NCI-H146 treated with DMSO at 0.1 percent for 48 hours (cell line): Measurements from ENCODE around the gene ZNF536.
"Not testable (repeated sequence)": the region's sequence is repeated elsewhere in the genome, so short reads cannot be mapped to it uniquely, and the experiment has no call there.

ENCODE experiments used
- DNase-seq: peaks from one replicate; lab custom pipeline; 2025; ENCODE audit not compliant: unreplicated experiment; lab: John Stamatoyannopoulos, UW

The ZNF536 gene

DNA sequence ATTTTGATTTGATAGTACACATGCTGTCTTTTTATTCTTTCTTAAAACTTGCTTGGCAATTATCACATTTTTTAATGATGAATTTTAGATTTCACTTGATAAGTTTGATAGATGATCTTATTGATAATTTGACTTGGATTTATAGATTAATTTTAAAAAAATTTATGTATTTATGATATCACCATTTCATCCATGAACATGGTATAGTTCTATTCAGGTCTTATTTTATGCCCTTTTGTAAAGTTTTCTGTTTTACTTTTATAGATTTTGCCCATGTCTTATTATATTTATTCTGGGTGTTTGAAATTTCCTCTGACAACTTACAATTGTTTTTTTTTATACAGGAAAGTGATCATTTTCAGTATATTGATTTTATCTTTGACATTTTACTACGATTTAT is 39.5 kb downstream of the ZNF536 start:
- no peak for DNase-seq

DNA sequence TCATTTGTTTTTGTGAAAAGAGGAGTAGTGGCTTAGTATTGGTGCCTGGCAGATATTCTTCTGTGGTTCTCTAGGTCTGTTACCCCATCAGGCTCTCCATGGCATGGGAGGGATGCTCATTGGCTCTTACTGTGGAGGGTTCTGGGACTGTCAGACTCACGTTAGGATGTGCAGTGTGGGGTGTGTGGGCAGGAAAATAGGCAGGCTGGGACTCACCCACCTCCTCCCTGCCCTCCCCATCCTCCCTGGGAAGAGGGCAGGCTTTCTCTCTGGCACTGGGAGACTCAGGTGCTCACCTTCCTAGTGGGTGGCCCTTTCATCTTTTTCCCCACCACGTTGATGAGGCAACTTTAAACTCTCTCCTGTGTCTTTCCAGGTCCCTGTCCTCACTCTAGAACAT is 44.2 kb downstream of the ZNF536 start:
- DNase-seq, result no peak

GRCh38 chr19:30417166-30417565 is 45.0 kb downstream of the ZNF536 start:
- not testable (repeated sequence) for DNase-seq

DNA sequence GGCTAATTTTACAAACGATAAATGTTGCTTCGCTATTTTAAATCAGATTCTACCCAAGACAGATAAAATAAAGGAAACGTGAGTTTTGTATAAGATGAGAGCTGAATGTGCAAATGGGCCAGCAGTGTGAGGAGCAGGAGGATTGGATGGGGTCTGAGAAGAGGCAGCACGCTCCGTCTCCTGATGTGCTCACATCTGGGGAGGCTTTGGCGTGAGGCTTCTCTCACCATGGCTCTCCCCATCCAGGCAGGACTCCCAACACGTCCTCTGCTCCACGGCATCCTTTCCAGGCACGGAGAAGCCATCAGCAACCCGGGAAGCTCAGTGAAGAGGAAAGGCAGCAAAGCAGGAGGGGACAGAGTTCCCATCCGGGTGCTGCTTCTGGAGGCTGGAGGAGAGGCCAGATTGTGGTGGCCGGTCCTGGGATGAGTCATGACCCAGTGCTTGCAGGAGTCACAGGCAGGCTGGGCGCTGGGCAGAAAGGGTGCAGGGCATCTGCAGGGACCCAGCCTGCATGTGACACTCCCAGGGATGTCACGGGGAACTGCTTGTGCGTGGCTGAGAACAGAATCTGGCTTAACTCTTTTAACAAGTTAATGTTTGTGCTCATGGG is 47.5 kb downstream of the ZNF536 start:
- DNase-seq, result no peak

- DNase-seq, result no peak
Measured at GRCh38 chr19:30420316-30420715, 48.1 kb downstream of the ZNF536 start.

DNA sequence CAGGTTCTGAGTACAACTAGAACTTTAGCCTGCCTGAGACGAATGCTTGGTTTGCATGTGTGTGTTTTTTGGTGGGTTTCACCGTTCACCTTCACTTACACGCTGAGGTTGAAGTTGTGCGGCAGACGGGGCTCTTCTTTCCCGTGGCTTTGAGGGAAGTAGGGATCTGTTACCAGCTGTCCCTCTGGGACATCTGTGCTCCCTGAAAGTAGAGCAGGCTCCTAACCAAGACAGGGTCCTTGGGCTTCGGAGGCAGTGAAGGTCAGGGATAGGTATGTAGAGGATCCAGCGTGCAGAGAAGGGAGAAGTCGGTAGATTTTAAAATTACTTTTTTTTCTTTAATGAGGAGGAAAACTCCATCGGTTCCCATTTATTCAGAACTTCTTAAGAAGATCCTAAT is 48.7 kb downstream of the ZNF536 start:
- DNase-seq, result no peak

GRCh38 chr19:30421571-30421970 is 49.4 kb downstream of the ZNF536 start:
- DNase-seq, result no peak

GRCh38 chr19:30423481-30423880 is 51.3 kb downstream of the ZNF536 start:
- DNase-seq, result no peak

DNA sequence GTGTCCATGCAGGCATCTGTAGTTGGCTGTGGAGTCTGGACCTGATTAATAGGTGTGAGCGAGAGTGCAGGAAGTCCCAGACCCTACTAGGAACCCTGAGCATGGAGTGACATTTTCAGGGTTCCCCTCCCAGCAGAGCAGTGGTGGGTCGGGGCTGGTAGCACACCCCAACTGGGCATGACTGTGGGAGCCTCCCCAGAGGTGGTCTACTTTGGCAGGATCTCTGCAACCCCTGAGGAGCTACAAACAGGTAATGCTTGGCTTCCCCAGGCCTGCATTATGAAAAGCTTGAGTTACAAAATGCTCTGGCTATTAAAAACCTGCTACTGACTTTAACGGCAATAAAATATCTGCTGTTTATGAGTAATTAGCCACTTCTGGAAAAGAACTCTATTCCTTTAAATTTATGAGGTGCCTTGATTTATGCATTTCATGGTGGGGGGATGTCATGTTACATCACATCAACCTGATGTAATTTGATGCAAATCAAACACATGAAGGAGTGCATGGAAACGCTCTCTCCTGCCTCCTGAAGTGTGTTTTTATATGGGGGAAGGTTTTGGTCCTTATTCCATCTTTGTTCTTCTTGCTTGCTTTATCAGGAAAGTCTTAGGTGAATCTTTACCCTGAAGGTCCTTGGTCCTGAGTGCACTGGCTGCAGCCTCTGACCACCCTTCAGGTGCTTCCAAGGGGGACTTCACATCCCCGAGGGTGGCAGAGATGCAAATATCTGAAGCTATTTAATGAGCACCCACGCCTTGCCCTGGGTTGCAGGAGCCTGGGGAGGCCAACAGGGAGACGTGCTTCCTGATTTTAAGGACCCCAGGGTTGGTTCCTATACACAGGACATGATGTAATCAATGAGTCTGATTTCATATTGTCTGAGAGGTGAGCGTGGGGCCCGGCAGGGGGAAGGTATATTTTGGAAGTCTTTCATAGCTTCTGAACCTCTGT is 54.0 kb downstream of the ZNF536 start:
- DNase-seq, result no peak

GRCh38 chr19:30426864-30427263 is 54.7 kb downstream of the ZNF536 start:
- no peak for DNase-seq

DNA sequence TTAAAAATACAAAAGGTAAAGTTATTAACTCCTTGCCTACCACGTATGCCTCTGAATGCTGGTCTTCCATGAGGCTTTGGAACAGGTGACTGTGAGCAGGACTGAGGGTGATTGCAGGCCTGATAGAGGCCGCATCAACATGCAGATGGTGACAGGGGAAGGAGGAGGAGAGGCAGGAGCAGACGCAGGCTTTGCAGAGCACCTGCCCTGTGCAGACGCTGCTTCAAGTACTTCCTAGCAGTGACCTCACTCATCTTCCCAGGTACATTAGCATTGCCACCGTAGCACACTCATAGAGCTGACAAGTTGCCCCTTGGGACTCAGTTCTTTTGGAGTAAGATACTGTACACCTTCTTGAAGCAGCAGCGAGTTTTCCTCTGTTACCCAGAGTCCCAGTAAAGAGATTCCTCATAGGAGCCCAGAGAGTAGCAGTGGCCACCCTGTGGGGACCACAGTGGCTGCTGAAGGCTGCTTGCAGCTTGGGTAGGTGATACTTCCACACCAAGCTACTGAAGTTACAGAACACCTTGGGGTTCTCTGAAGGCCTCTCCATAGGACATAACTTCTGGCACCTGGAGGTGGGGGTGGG is 56.0 kb downstream of the ZNF536 start:
- DNase-seq, result no peak

DNA sequence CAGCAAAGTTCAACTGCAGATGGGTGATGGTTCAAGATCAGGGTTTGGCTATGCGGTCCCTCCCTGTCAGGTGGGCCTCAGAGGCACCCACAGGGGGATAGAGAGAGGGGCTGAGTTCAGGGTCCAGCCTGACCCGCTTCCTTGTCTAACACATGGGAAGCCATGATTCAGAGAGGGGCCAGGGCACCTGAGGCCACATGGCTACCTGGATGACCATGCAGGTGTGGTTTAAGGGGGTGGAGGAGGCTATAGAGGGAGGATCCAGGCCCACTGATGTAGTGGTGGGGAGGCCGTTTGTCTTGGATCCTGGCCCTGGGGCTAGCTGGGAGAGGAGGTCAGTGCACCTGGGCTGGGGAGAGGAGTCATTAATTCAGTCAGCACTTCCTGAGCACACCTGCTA is 56.7 kb downstream of the ZNF536 start:
- DNase-seq, result no peak

- DNase-seq, result no peak
Measured at GRCh38 chr19:30430206-30430734, 58.1 kb downstream of the ZNF536 start.

DNA sequence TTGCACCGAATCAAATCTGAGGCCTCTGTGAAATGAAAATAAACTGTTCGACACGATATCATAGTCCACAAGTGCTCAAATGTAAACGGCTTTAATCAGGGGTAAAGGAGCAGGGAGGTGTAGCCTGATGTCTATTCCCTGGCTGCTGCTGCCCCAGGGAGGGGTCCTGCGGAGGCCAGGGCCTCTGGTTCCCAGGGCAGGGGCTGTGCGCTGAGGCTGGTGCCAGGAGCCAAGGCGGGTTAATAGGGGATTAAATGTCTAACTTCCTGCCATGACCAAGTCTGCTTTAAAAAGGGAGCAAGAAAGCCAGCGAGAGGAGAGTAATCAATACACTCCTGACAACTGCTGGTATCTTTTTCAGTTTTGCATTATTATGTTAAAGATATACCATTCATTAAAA is 59.4 kb downstream of the ZNF536 start:
- no peak for DNase-seq

GRCh38 chr19:30434797-30435594 is 62.8 kb downstream of the ZNF536 start:
- DNase-seq, result no peak

DNA sequence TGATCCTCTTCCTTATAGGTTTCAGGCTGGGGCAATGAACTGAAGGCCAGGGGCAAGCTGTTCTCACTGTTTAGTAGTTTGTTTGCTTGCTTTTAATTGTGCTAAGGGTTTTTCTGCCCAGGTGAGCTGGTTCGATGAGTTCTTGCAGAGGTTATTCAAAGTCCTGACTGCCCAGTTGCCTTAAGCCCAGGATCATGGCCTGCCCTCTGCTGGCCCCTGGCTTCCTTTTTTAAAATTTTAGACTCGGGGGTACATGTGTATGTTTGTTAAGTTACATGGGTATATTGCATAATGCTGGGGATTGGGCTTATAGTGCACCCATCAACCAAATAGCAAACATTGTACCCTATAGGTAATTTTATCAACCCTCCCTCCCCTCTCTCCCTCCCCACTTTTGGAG is 65.7 kb downstream of the ZNF536 start:
- DNase-seq, result no peak

- no peak for DNase-seq
Measured at GRCh38 chr19:30439310-30439709, 67.1 kb downstream of the ZNF536 start.

- no peak for DNase-seq
Measured at GRCh38 chr19:30441011-30441410, 68.8 kb downstream of the ZNF536 start.

DNA sequence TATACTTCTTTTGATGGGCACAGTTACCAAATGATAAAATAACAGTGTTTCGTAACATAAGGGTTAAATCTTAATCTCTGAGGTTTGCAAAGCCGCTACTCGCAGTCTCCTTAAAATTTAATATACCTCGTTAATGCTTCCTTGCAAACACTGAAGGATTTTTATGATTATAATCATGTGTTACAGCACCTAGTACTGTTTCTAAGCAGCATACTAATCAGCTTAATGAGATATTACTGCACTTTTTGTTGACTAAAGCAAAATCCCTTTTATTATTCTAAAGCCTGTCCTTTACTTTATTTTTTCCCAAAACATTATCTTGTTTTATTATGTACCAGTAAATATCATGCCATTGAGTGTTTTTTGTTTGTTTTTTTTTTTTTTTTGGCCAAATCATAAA is 70.5 kb downstream of the ZNF536 start:
- DNase-seq, result no peak

DNA sequence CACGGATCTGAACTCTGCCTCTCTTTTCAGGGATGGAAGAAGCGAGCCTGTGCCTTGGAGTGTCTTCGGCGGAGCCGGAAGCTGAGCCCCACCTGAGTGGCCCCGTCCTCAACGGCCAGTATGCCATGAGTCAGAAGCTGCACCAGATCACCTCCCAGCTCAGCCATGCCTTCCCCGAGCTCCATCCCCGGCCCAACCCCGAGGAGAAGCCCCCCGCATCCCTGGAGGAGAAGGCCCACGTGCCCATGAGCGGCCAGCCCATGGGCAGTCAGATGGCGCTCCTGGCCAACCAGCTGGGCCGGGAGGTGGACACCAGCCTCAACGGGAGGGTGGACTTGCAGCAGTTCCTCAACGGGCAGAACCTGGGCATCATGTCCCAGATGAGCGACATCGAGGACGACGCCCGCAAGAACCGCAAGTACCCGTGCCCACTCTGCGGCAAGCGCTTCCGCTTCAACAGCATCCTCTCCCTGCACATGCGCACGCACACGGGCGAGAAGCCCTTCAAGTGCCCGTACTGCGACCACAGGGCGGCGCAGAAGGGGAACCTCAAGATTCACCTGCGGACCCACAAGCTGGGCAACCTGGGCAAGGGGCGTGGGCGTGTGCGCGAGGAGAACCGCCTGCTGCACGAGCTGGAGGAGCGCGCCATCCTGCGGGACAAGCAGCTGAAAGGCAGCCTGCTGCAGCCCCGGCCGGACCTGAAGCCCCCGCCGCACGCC is 71.5 kb downstream of the ZNF536 start:
- DNase-seq, result no peak
